Measurements from ENCODE around the gene FOXC2. TPM values are rescaled to one million over a fixed set of nuclear protein-coding genes. Genes with fewer than 3 reads are reported as not detected.

The FOXC2 gene
- total RNA-seq, 2 experiments from 2014 or later = not detected

DNA sequence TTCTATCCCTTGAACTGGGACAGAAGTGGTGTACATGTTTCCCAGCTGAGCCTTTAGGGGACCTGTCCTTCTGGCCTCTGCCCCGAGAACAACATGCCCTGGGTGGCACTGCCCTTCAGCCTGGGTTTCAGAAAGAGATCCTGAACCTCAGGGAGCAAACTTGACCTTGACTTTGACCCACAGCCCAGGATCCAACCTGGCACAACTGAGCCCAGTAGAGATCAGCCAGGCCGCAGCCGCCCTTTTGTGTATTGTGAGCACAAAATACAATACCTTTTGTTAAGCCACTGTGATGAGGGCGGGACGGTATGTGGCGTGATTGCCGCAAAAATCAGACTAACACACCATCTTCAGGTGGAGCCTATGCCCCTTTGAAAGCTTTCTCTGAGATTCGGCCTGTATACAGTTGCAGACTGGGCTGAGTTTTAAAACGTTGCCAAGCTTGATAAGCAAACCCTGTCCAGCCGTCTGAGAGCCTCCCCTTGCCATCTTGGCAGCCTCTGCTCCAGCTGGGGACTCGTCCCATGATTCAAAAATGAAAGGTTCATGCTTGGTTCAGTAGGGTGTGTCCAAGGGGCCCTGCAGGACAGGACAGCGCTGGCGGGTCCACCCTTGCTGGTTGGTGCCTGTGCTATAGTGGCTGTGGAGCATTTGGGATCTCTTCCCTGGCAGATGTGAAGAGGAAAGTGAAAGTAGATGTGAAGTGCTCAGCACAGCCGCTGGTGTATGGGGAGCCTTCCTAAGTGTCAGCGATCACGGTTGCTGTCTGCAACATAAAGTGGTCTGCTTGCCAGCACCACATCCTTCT lies 52.0 kb downstream of the FOXC2 start:
- POLR2A ChIA-PET = no interaction called here
- CTCF ChIA-PET = no interaction called here

More for the DNA sequence above, 52.0 kb downstream of the FOXC2 start:
- no peaks in the 10 kb centered on the region for H3K27me3 Mint-ChIP-seq
- no peaks in the 10 kb centered on the region for H3K9me3 Mint-ChIP-seq
- no peaks in the 10 kb centered on the region for H3K36me3 Mint-ChIP-seq (ENCODE audit: low read depth)
- no peak for DNase-seq
- no peaks in the 10 kb centered on the region for H3K4me1 Mint-ChIP-seq
- no peak overlapping the region for H3K4me3 Mint-ChIP-seq
- no peak overlapping the region for H3K27ac Mint-ChIP-seq

Other genes starting within 250 kb of the FOXC2 start
- gene FOXF1, start 56.3 kb upstream of the FOXC2 start, total RNA-seq = not detected
- 10 to 100 TPM; 28.7 to 29.1 TPM for gene MTHFSD, start 11.6 kb upstream of the FOXC2 start, total RNA-seq
- gene FOXL1, start 11.7 kb downstream of the FOXC2 start, total RNA-seq = not detected

All from activated CD4-positive, alpha-beta T cell treated with anti-CD3 and anti-CD28 coated beads, Interleukin-2, amount 10 ng/mL, durations not matched to agents 7 days and 5 days (primary cell).